Activated gamma-delta T cell (primary cell): ENCODE measurements around the gene PPIP5K1.
A peak's percentile ranks its signal among the peaks of the same experiment; 100 is the strongest.

ENCODE experiments used
- DNase-seq: peaks from one replicate; lab custom pipeline; 2025; lab: John Stamatoyannopoulos, UW

Gene PPIP5K1

GRCh38 chr15:43517354-43518196, 72.4 kb downstream of the PPIP5K1 start, which contains the start of gene MAP1A:
Gene MAP1A (plus strand): TSS chr15:43517608. CDS start chr15:43521474, 3,866 bp downstream.
- DNase-seq, result no peak

GRCh38 chr15:43516801-43517353, 73.1 kb downstream of the PPIP5K1 start:
- DNase-seq, result no peak

GRCh38 chr15:43516185-43516584, 73.8 kb downstream of the PPIP5K1 start:
- no peak for DNase-seq

GRCh38 chr15:43515741-43516140, 74.3 kb downstream of the PPIP5K1 start:
- no peak for DNase-seq

GRCh38 chr15:43514241-43515057, 75.6 kb downstream of the PPIP5K1 start:
- no peak for DNase-seq

GRCh38 chr15:43513550-43513949, 76.5 kb downstream of the PPIP5K1 start:
- DNase-seq, result no peak

GRCh38 chr15:43511012-43511885, 78.8 kb downstream of the PPIP5K1 start:
- DNase-seq, result no peak

GRCh38 chr15:43510200-43511011, 79.6 kb downstream of the PPIP5K1 start:
- peak; percentile 96 for DNase-seq

GRCh38 chr15:43509660-43510199, 80.3 kb downstream of the PPIP5K1 start:
- DNase-seq, result no peak

- DNase-seq, result no peak
Observed at GRCh38 chr15:43508991-43509659, 80.9 kb downstream of the PPIP5K1 start.

- DNase-seq, result no peak
Observed at GRCh38 chr15:43508421-43508820, 81.6 kb downstream of the PPIP5K1 start.

GRCh38 chr15:43505738-43506137, 84.3 kb downstream of the PPIP5K1 start:
- DNase-seq, result no peak

- DNase-seq, result no peak
Observed at GRCh38 chr15:43499635-43500034, 90.4 kb downstream of the PPIP5K1 start.

- no peak for DNase-seq
Observed at GRCh38 chr15:43498990-43499389, 91.0 kb downstream of the PPIP5K1 start.

GRCh38 chr15:43493703-43494472, 96.1 kb downstream of the PPIP5K1 start:
- no peak for DNase-seq

GRCh38 chr15:43492673-43493601, 97.1 kb downstream of the PPIP5K1 start, which contains the start of gene TP53BP1:
Gene TP53BP1 (minus strand): TSS chr15:43493156. CDS start chr15:43493043, 113 bp downstream.
- peak; percentile 88 for DNase-seq

- DNase-seq, result no peak
Observed at GRCh38 chr15:43492266-43492665, 97.7 kb downstream of the PPIP5K1 start.

- DNase-seq, result no peak
Observed at GRCh38 chr15:43489191-43489590, 100.8 kb downstream of the PPIP5K1 start.
